ENCODE data around the gene CLPTM1.
"Not testable (repeated sequence)": the region's sequence is repeated elsewhere in the genome, so short reads cannot be mapped to it uniquely, and the experiment has no call there.

Gene CLPTM1

GRCh38 chr19:44954649-44955504, at the start of gene CLPTM1:
CLPTM1 (plus strand) TSS chr19:44955380; CDS start chr19:44955396, 16 bp downstream.
- peak; percentile 58 to 98 (median 95) for DNase-seq

- peak in 13 of 14 donors; percentile 6 to 79 (median 40) for DNase-seq
Observed at GRCh38 chr19:44905437-44906160, 49.6 kb upstream of the CLPTM1 start, which contains the start of gene APOE. APOE (plus strand) TSS chr19:44905796; CDS start chr19:44906625, 829 bp downstream.

GRCh38 chr19:44907613-44908012, 47.6 kb upstream of the CLPTM1 start:
- DNase-seq = no peak

- no peak for DNase-seq
Observed at GRCh38 chr19:44908074-44908835, 46.9 kb upstream of the CLPTM1 start.

GRCh38 chr19:44908836-44909261, 46.3 kb upstream of the CLPTM1 start:
- no peak for DNase-seq

- DNase-seq = no peak
Observed at GRCh38 chr19:44909775-44910174, 45.4 kb upstream of the CLPTM1 start.

- not testable (repeated sequence) for DNase-seq
Observed at GRCh38 chr19:44911896-44912295, 43.3 kb upstream of the CLPTM1 start.

GRCh38 chr19:44912854-44913253, 42.3 kb upstream of the CLPTM1 start:
- DNase-seq = peak in 13 of 14 donors; percentile 19 to 90 (median 61)

GRCh38 chr19:44913512-44914432, 41.4 kb upstream of the CLPTM1 start:
- DNase-seq = peak in 2 of 14 donors; percentile 23 to 47

- peak; percentile 15 to 72 (median 48) for DNase-seq
Observed at GRCh38 chr19:44914433-44915206, 40.6 kb upstream of the CLPTM1 start, which contains the start of gene APOC1. APOC1 (plus strand) TSS chr19:44914608; CDS start chr19:44914892, 284 bp downstream.

- no peak for DNase-seq
Observed at GRCh38 chr19:44924243-44924725, 30.9 kb upstream of the CLPTM1 start.

- DNase-seq = peak in 13 of 14 donors; percentile 25 to 91 (median 73)
Observed at GRCh38 chr19:44925114-44925891, 29.9 kb upstream of the CLPTM1 start.

GRCh38 chr19:44926245-44927077, 28.7 kb upstream of the CLPTM1 start:
- not testable (repeated sequence) for DNase-seq

GRCh38 chr19:44927746-44928145, 27.4 kb upstream of the CLPTM1 start:
- DNase-seq = no peak

GRCh38 chr19:44930088-44930487, 25.1 kb upstream of the CLPTM1 start:
- no peak for DNase-seq

- DNase-seq = no peak
Observed at GRCh38 chr19:44931541-44931940, 23.6 kb upstream of the CLPTM1 start.

- DNase-seq = no peak
Observed at GRCh38 chr19:44939668-44940067, 15.5 kb upstream of the CLPTM1 start.

GRCh38 chr19:44942067-44942571, 13.1 kb upstream of the CLPTM1 start, which contains the start of gene APOC4:
APOC4 (plus strand) TSS chr19:44942237; CDS start chr19:44942278, 41 bp downstream.
- no peak for DNase-seq
